HepG2 (cell line): ENCODE data around the gene DBNDD2. TPM values are rescaled to one million over a fixed set of nuclear protein-coding genes. Genes with fewer than 3 reads are reported as not detected.

Source experiments
- AHR ChIP-seq: IDR thresholded peaks from 2 replicates; pipeline ENCODE4 v1.6.1; 2018; ENCODE audit warnings: missing genetic modification reagents, missing compliant biosample characterization
- DMAP1 ChIP-seq: IDR thresholded peaks from 2 replicates; pipeline ENCODE4 v1.6.1; 2016
- FOXA3 ChIP-seq: IDR thresholded peaks from 2 replicates; pipeline ENCODE4 v1.6.1; 2016; ENCODE audit warnings: missing genetic modification reagents, missing compliant biosample characterization
- GLI4 ChIP-seq: sonication (generic); formaldehyde crosslinking; IDR thresholded peaks from 2 replicates; pipeline ENCODE4 v1.5.1; 2020; ENCODE audit warnings: missing genetic modification reagents, mild to moderate bottlenecking, moderate library complexity, borderline replicate concordance
- HES4 ChIP-seq: sonication (generic); formaldehyde crosslinking; IDR thresholded peaks from 2 replicates; pipeline ENCODE4 v1.9.0; 2021; ENCODE audit warnings: mild to moderate bottlenecking, missing genetic modification reagents, borderline replicate concordance
- MEF2D ChIP-seq: sonication (generic); formaldehyde crosslinking; IDR thresholded peaks from 2 replicates; pipeline ENCODE4 v1.5.1; 2020; ENCODE audit warnings: mild to moderate bottlenecking, missing genetic modification reagents
- MYC ChIP-seq: sonication (generic); formaldehyde crosslinking; IDR thresholded peaks from 2 replicates; pipeline ENCODE4 v1.9.0; 2021; ENCODE audit warnings: missing genetic modification reagents, borderline replicate concordance
- RORA ChIP-seq: sonication (generic); formaldehyde crosslinking; IDR thresholded peaks from 2 replicates; pipeline ENCODE4 v1.5.0; 2020; ENCODE audit warnings: mild to moderate bottlenecking, missing genetic modification reagents, moderate library complexity
- SKI ChIP-seq: fragments of 450-650 bp; IDR thresholded peaks from one replicate; pipeline ENCODE4 v1.6.1; 2018; ENCODE audit warnings: mild to moderate bottlenecking; ENCODE audit not compliant: partially characterized antibody
- SOX5 ChIP-seq: IDR thresholded peaks from 2 replicates; pipeline ENCODE4 v1.6.1; 2016; ENCODE audit warnings: borderline replicate concordance
- TMF1 ChIP-seq: sonication (generic); formaldehyde crosslinking; IDR thresholded peaks from 2 replicates; pipeline ENCODE4 v1.8.1; 2022; ENCODE audit warnings: low read depth, missing genetic modification reagents
- ZBTB42 ChIP-seq: sonication (generic); formaldehyde crosslinking; IDR thresholded peaks from 2 replicates; pipeline ENCODE4 v1.5.0; 2020; ENCODE audit warnings: mild to moderate bottlenecking, missing genetic modification reagents
- ZNF619 ChIP-seq: sonication (generic); formaldehyde crosslinking; IDR thresholded peaks from 2 replicates; pipeline ENCODE4 v1.4.0; 2020; ENCODE audit warnings: mild to moderate bottlenecking, missing genetic modification reagents
- polyA plus RNA-seq, 8 experiments: library from polyadenylated mRNA; depleted of rRNA in 3 of 8; stranded (reverse) in 7 of 8; unstranded in 1 of 8; fragments of >200 nt; fragmentation: Illumina TruSeq in 4 of 8; extraction: Trizol in 4 of 8; gene quantifications; 2 replicates each; pipeline versions ENCODE4 v1.2.1 to v1.2.3, GENCODE V29; 2011 to 2016; ENCODE audit warnings: low read depth in 4 of 8, missing spikeins in 1 of 8, mixed read lengths in 1 of 8; ENCODE audit not compliant: insufficient read depth in 1 of 8
- total RNA-seq, 5 experiments: library from RNA; depleted of rRNA; stranded (reverse); fragments of >200 nt; fragmentation: Illumina TruSeq; extraction: Trizol; gene quantifications; 2 replicates each; pipeline ENCODE4 v1.2.3, GENCODE V29; 2016; ENCODE audit warnings: low read depth in 1 of 5
- TF ChIP-seq, protein P1 (sequence below): sonication (generic); formaldehyde crosslinking; IDR thresholded peaks from 2 replicates; pipeline ENCODE4 v1.4.0; 2020; ENCODE audit warnings: mild to moderate bottlenecking, missing genetic modification reagents
- TF ChIP-seq, protein P2 (sequence below): sonication (generic); formaldehyde crosslinking; IDR thresholded peaks from 2 replicates; pipeline ENCODE4 v1.9.0; 2022; ENCODE audit warnings: low read depth, missing genetic modification reagents
- TF ChIP-seq, protein P3 (sequence below): sonication (generic); formaldehyde crosslinking; IDR thresholded peaks from 2 replicates; pipeline ENCODE4 v1.5.0; 2020; ENCODE audit warnings: mild to moderate bottlenecking, missing genetic modification reagents, borderline replicate concordance
- TF ChIP-seq, protein P4 (sequence below): fragments of 450-650 bp; IDR thresholded peaks from 2 replicates; pipeline ENCODE4 v1.6.1; 2016
- TF ChIP-seq, protein P5 (sequence below): sonication (generic); formaldehyde crosslinking; IDR thresholded peaks from 2 replicates; pipeline ENCODE4 v1.8.1; 2023; ENCODE audit warnings: missing genetic modification reagents, inconsistent platforms, borderline replicate concordance
- TF ChIP-seq, protein P6 (sequence below): sonication (generic); formaldehyde crosslinking; IDR thresholded peaks from 2 replicates; pipeline ENCODE4 v1.8.1; 2023; ENCODE audit warnings: mild to moderate bottlenecking, inconsistent platforms, moderate library complexity, missing genetic modification reagents, borderline replicate concordance

The DBNDD2 gene
- total and polyA plus RNA-seq, 2 of the 13 experiments (the other 11 are each of a cell fraction or from before 2014, with no cell fraction given) = 16.7 to 47.6 TPM

DNA sequence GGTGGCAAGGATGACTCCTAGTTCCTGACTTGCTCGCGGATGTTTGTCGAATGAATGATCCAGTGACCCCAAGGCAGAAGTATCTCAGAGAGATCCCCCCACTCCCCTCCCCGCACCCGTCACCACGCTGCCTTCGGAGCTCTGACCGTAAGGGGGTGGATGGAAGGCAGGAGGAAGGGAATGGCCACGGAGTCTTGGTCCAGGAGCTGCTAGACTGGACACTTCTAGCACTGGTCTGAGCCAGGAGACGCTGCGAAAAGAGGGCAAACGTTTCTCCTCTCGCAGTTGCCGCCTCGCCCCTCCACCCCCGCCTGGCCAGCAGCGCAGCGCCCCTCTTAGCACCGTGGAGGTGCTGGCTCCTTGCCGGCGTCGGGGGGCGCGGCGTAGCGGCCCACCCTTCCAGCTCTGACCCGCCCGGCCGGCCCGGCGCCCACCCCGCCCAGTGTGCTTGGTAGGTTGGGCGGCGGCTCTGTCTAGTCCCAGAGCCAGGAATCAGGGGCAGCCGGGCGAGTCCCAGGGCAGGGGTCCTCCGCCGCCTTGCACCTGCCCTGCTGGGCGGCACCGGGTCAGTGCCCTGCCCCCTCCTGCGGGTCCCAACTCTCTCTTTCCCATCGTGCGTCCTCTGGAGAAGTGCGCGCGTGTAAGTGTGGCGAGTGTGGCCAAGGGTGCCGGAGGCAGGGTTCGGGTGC is 2.4 kb upstream of the DBNDD2 start (continued):
- no peak for TF ChIP-seq RORA (CRISPR knock-in tag)
- TF ChIP-seq HES4 (CRISPR knock-in tag) = no peak
- TF ChIP-seq DMAP1 = no peak; the same call in 1 of the 2 replicates
- no peak for TF ChIP-seq MYC (CRISPR knock-in tag)
- TF ChIP-seq, protein P1, sequence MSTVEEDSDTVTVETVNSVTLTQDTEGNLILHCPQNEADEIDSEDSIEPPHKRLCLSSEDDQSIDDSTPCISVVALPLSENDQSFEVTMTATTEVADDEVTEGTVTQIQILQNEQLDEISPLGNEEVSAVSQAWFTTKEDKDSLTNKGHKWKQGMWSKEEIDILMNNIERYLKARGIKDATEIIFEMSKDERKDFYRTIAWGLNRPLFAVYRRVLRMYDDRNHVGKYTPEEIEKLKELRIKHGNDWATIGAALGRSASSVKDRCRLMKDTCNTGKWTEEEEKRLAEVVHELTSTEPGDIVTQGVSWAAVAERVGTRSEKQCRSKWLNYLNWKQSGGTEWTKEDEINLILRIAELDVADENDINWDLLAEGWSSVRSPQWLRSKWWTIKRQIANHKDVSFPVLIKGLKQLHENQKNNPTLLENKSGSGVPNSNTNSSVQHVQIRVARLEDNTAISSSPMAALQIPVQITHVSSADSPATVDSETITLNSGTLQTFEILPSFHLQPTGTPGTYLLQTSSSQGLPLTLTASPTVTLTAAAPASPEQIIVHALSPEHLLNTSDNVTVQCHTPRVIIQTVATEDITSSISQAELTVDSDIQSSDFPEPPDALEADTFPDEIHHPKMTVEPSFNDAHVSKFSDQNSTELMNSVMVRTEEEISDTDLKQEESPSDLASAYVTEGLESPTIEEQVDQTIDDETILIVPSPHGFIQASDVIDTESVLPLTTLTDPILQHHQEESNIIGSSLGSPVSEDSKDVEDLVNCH = no peak
- TF ChIP-seq, protein P2, sequence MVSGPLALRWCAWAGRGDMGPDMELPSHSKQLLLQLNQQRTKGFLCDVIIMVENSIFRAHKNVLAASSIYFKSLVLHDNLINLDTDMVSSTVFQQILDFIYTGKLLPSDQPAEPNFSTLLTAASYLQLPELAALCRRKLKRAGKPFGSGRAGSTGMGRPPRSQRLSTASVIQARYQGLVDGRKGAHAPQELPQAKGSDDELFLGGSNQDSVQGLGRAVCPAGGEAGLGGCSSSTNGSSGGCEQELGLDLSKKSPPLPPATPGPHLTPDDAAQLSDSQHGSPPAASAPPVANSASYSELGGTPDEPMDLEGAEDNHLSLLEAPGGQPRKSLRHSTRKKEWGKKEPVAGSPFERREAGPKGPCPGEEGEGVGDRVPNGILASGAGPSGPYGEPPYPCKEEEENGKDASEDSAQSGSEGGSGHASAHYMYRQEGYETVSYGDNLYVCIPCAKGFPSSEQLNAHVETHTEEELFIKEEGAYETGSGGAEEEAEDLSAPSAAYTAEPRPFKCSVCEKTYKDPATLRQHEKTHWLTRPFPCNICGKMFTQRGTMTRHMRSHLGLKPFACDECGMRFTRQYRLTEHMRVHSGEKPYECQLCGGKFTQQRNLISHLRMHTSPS (CRISPR knock-in tag) = no peak
- TF ChIP-seq TMF1 (CRISPR knock-in tag) = no peak
- 0 out of 2 replicates have a peak, but pooled peaks have one; percentile 41 for TF ChIP-seq ZNF619 (CRISPR knock-in tag)
- TF ChIP-seq, protein P3, sequence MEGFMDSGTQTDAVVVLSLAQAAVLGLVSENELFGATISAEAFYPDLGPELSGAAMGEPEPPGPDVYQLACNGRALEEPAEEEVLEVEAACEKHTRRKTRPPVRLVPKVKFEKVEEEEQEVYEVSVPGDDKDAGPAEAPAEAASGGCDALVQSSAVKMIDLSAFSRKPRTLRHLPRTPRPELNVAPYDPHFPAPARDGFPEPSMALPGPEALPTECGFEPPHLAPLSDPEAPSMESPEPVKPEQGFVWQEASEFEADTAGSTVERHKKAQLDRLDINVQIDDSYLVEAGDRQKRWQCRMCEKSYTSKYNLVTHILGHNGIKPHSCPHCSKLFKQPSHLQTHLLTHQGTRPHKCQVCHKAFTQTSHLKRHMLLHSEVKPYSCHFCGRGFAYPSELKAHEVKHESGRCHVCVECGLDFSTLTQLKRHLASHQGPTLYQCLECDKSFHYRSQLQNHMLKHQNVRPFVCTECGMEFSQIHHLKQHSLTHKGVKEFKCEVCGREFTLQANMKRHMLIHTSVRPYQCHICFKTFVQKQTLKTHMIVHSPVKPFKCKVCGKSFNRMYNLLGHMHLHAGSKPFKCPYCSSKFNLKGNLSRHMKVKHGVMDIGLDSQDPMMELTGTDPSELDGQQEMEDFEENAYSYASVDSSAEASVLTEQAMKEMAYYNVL (CRISPR knock-in tag) = peak; percentile 49; the same call in 1 of the 2 replicates
- no peak for TF ChIP-seq MEF2D
- TF ChIP-seq GLI4 (CRISPR knock-in tag) = no peak
- no peak for TF ChIP-seq SKI
- no peak; the same call in 1 of the 2 replicates for TF ChIP-seq AHR (CRISPR knock-in tag)
- TF ChIP-seq, protein P4, sequence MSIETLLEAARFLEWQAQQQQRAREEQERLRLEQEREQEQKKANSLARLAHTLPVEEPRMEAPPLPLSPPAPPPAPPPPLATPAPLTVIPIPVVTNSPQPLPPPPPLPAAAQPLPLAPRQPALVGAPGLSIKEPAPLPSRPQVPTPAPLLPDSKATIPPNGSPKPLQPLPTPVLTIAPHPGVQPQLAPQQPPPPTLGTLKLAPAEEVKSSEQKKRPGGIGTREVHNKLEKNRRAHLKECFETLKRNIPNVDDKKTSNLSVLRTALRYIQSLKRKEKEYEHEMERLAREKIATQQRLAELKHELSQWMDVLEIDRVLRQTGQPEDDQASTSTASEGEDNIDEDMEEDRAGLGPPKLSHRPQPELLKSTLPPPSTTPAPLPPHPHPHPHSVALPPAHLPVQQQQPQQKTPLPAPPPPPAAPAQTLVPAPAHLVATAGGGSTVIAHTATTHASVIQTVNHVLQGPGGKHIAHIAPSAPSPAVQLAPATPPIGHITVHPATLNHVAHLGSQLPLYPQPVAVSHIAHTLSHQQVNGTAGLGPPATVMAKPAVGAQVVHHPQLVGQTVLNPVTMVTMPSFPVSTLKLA = no peak
- TF ChIP-seq ZBTB42 (CRISPR knock-in tag) = peak; percentile 19; the same call in 1 of the 2 replicates
- no peak for TF ChIP-seq SOX5 (CRISPR knock-in tag)
- TF ChIP-seq, protein P5, sequence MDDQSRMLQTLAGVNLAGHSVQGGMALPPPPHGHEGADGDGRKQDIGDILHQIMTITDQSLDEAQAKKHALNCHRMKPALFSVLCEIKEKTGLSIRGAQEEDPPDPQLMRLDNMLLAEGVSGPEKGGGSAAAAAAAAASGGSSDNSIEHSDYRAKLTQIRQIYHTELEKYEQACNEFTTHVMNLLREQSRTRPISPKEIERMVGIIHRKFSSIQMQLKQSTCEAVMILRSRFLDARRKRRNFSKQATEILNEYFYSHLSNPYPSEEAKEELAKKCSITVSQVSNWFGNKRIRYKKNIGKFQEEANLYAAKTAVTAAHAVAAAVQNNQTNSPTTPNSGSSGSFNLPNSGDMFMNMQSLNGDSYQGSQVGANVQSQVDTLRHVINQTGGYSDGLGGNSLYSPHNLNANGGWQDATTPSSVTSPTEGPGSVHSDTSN (CRISPR knock-in tag) = no peak
- TF ChIP-seq, protein P6, sequence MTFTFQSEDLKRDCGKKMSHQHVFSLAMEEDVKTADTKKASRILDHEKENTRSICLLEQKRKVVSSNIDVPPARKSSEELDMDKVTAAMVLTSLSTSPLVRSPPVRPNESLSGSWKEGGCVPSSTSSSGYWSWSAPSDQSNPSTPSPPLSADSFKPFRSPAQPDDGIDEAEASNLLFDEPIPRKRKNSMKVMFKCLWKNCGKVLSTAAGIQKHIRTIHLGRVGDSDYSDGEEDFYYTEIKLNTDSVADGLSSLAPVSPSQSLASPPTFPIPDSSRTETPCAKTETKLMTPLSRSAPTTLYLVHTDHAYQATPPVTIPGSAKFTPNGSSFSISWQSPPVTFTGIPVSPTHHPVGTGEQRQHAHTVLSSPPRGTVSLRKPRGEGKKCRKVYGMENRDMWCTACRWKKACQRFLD (CRISPR knock-in tag) = no peak
- no peak for TF ChIP-seq FOXA3 (CRISPR knock-in tag)
